ENCODE results near the gene CDH4.
"Not testable (repeated sequence)": the region's sequence is repeated elsewhere in the genome, so short reads cannot be mapped to it uniquely, and the experiment has no call there.

The CDH4 gene

GRCh38 chr20:61444637-61445036 is 192.6 kb downstream of the CDH4 start:
- no peak for DNase-seq

GRCh38 chr20:61445138-61445537 is 193.1 kb downstream of the CDH4 start:
- DNase-seq = no peak

GRCh38 chr20:61445741-61446140 is 193.7 kb downstream of the CDH4 start:
- DNase-seq = no peak

GRCh38 chr20:61447952-61448351 is 195.9 kb downstream of the CDH4 start:
- DNase-seq = no peak

- DNase-seq = no peak
Observed at GRCh38 chr20:61448386-61448785, 196.3 kb downstream of the CDH4 start.

GRCh38 chr20:61449057-61449609 is 197.1 kb downstream of the CDH4 start:
- DNase-seq = no peak

GRCh38 chr20:61449916-61450315 is 197.9 kb downstream of the CDH4 start:
- DNase-seq = no peak

GRCh38 chr20:61450549-61450948 is 198.5 kb downstream of the CDH4 start:
- DNase-seq = no peak

- DNase-seq = no peak
Observed at GRCh38 chr20:61451009-61451408, 198.9 kb downstream of the CDH4 start.

- no peak for DNase-seq
Observed at GRCh38 chr20:61451953-61452352, 199.9 kb downstream of the CDH4 start.

- DNase-seq = no peak
Observed at GRCh38 chr20:61453219-61453618, 201.2 kb downstream of the CDH4 start.

- DNase-seq = not testable (repeated sequence)
Observed at GRCh38 chr20:61453623-61454022, 201.6 kb downstream of the CDH4 start.

GRCh38 chr20:61454053-61454452 is 202.0 kb downstream of the CDH4 start:
- DNase-seq = no peak

- DNase-seq = no peak
Observed at GRCh38 chr20:61455508-61456215, 203.6 kb downstream of the CDH4 start.

GRCh38 chr20:61457725-61458124 is 205.7 kb downstream of the CDH4 start:
- DNase-seq = no peak

- DNase-seq = no peak
Observed at GRCh38 chr20:61458146-61458746, 206.2 kb downstream of the CDH4 start.

- no peak for DNase-seq
Observed at GRCh38 chr20:61459266-61459665, 207.2 kb downstream of the CDH4 start.

- DNase-seq = no peak
Observed at GRCh38 chr20:61459705-61460104, 207.6 kb downstream of the CDH4 start.

- DNase-seq = no peak
Observed at GRCh38 chr20:61460261-61461052, 208.4 kb downstream of the CDH4 start.

- DNase-seq = no peak
Observed at GRCh38 chr20:61461461-61461860, 209.4 kb downstream of the CDH4 start.

- no peak for DNase-seq
Observed at GRCh38 chr20:61464307-61465303, 212.5 kb downstream of the CDH4 start.

GRCh38 chr20:61475729-61476128 is 223.7 kb downstream of the CDH4 start:
- no peak for DNase-seq

Measured in activated naive CD4-positive, alpha-beta T cell treated with Interleukin-2 at 50 U/mL for 16 hours (primary cell).